Suprapubic skin (tissue), 4 donors: ENCODE measurements around the gene TMTC2. TPM values are rescaled to one million over a fixed set of nuclear protein-coding genes. Genes with fewer than 3 reads are reported as not detected.

Source experiments
- DNase-seq, 2 donors: peaks; one replicate each; pipeline ENCODE4 v3.0.0-alpha.2; 2019; ENCODE audit warnings: low spot score in 2 of 2
- H3K27ac ChIP-seq: fragments of 200-600 bp; sonication (generic); one replicate; pipeline ENCODE4 v1.5.1; 2019
- H3K27me3 ChIP-seq: fragments of 200-600 bp; sonication (generic); one replicate; pipeline ENCODE4 v1.5.1; 2019
- H3K36me3 ChIP-seq: fragments of 200-600 bp; sonication (generic); one replicate; pipeline ENCODE4 v1.5.1; 2019
- H3K4me1 ChIP-seq: fragments of 200-600 bp; sonication (generic); one replicate; pipeline ENCODE4 v1.5.1; 2019
- H3K4me3 ChIP-seq: fragments of 200-600 bp; sonication (generic); one replicate; pipeline ENCODE4 v1.5.1; 2019; ENCODE audit warnings: mild to moderate bottlenecking
- H3K9me3 ChIP-seq: fragments of 200-600 bp; sonication (generic); one replicate; pipeline ENCODE4 v1.5.1; 2019
- EP300 ChIP-seq: sonication (generic); formaldehyde crosslinking; IDR thresholded peaks from one replicate; pipeline ENCODE4 v1.6.1; 2017; ENCODE audit warnings: antibody characterized with exemption
- POLR2A ChIP-seq, 2 donors: fragments of 450-650 bp; IDR thresholded peaks; one replicate each; pipeline ENCODE4 v1.6.1; 2017; ENCODE audit warnings: antibody characterized with exemption in 2 of 2, mild to moderate bottlenecking in 2 of 2, moderate library complexity in 2 of 2
- POLR2AphosphoS5 ChIP-seq, 3 donors: sonication (generic); formaldehyde crosslinking; IDR thresholded peaks; one replicate each; pipeline ENCODE4 v1.6.1; 2017; ENCODE audit warnings: antibody characterized with exemption in 3 of 3
- WGBS: methylation state at CpG from one replicate; pipeline ENCODE4 v1.1.5; 2018; 5-methylcytosine and 5-hydroxymethylcytosine counted together
- total RNA-seq, 4 donors: library from RNA; depleted of rRNA; stranded (reverse); fragments of >200 nt; gene quantifications; one replicate each; pipeline ENCODE4 v1.1.0, GENCODE V29; 2016
- TF ChIP-seq, protein P1 (sequence below), 2 donors: fragments of 200-600 bp in 1 of 2; fragments of 450-650 bp in 1 of 2; sonication (generic) in 1 of 2; IDR thresholded peaks; one replicate each; pipeline ENCODE4 v1.5.1; 2016 to 2019; ENCODE audit warnings: antibody characterized with exemption in 2 of 2, mild to moderate bottlenecking in 1 of 2, moderate library complexity in 1 of 2

The TMTC2 gene
- total RNA-seq, 4 donors from 2014 or later = 16.7 to 21.1 (median 18.9) TPM

DNA sequence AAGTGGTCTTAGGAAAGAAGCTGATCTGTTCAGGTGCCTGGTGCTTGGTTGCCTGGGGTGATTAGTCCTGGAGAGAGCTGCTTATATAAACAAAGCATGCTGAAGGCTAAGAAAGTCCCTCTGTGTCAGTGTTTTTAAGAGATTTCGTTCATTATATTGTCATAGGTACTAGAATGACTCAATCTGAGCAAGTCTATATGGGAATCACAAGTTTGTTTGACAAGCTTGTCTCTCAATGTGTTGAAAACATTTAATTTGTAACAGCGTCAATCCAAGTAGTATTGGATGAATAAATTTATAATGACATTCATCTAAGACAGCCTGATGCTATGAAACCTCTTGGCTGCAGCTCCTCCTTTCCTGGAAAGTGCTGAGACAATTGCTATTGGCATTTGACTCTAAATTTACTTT is 256.3 kb downstream of the TMTC2 start:
- TF ChIP-seq, protein P1, sequence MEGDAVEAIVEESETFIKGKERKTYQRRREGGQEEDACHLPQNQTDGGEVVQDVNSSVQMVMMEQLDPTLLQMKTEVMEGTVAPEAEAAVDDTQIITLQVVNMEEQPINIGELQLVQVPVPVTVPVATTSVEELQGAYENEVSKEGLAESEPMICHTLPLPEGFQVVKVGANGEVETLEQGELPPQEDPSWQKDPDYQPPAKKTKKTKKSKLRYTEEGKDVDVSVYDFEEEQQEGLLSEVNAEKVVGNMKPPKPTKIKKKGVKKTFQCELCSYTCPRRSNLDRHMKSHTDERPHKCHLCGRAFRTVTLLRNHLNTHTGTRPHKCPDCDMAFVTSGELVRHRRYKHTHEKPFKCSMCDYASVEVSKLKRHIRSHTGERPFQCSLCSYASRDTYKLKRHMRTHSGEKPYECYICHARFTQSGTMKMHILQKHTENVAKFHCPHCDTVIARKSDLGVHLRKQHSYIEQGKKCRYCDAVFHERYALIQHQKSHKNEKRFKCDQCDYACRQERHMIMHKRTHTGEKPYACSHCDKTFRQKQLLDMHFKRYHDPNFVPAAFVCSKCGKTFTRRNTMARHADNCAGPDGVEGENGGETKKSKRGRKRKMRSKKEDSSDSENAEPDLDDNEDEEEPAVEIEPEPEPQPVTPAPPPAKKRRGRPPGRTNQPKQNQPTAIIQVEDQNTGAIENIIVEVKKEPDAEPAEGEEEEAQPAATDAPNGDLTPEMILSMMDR (IDR thresholded peaks at IDR 0.05) = no peak
- no peak for TF ChIP-seq EP300
- TF ChIP-seq POLR2AphosphoS5 (IDR thresholded peaks at IDR 0.05) = no peak
- no peak for TF ChIP-seq POLR2A (IDR thresholded peaks at IDR 0.05)
- WGBS = 44% methylated on average over 2 of the region's 2 CpGs
- no peak overlapping the region for H3K4me3 ChIP-seq
- no peaks in the 10 kb centered on the region for H3K27me3 ChIP-seq
- H3K4me1 ChIP-seq = no peaks in the 10 kb centered on the region
- no peaks in the 10 kb centered on the region for H3K36me3 ChIP-seq
- no peaks in the 10 kb centered on the region for H3K9me3 ChIP-seq
- no peak overlapping the region for H3K27ac ChIP-seq
- no peak for DNase-seq

DNA sequence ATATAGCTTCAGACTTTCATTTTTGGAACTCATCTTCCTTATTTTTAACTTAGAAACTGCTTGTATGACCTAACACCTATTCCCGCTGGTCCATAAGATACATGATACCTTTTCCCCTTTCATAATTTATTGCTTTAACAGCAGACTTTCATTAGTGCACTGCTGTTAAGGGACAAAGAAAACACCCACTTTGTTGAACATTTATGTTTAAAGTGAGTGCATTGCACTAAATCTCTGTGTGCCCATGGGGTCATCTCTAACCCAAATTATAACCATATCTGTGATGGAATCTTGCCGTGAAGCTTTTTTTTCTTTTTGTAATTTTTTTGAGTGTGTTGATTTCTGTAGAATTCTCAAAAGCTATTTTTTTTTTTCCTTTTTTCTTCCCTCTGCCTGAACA is 261.8 kb downstream of the TMTC2 start:
- Histone ChIP-seq H3K27ac (no peak overlapping the region), H3K4me1 (no peaks in the 10 kb centered on the region), H3K9me3 (no peaks in the 10 kb centered on the region), H3K36me3 (no peaks in the 10 kb centered on the region), H3K4me3 (no peak overlapping the region), H3K27me3 (no peaks in the 10 kb centered on the region)
- no peak for DNase-seq
- TF ChIP-seq, protein P1 (IDR thresholded peaks at IDR 0.05) = no peak
- TF ChIP-seq POLR2AphosphoS5 (IDR thresholded peaks at IDR 0.05) = no peak
- WGBS = 82% methylated on average over 2 of the region's 2 CpGs

DNA sequence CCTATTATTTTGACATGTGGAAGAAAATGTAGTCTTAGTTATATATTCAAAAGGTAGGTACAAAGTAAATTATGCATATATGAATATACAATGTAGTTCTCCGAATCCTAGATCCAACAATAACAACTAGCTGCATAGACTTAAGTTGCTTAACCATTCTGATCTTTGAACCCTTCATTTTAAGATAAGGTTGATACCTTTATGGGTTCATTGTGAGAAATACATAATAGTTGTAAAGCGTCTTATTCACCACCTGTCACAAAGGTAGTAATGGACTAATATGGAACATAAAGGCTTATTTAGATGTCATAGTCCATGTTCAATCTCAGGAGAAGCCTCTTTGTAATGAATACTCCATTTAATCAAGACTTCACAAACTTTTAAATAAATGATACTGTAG is 263.6 kb downstream of the TMTC2 start:
- Histone ChIP-seq H3K4me3 (no peak overlapping the region), H3K9me3 (no peaks in the 10 kb centered on the region), H3K4me1 (no peaks in the 10 kb centered on the region), H3K27me3 (no peaks in the 10 kb centered on the region), H3K27ac (no peak overlapping the region), H3K36me3 (no peaks in the 10 kb centered on the region)
- no peak for DNase-seq
- TF ChIP-seq, protein P1 (IDR thresholded peaks at IDR 0.05) = no peak
- 91% methylated on average over 2 of the region's 2 CpGs for WGBS

DNA sequence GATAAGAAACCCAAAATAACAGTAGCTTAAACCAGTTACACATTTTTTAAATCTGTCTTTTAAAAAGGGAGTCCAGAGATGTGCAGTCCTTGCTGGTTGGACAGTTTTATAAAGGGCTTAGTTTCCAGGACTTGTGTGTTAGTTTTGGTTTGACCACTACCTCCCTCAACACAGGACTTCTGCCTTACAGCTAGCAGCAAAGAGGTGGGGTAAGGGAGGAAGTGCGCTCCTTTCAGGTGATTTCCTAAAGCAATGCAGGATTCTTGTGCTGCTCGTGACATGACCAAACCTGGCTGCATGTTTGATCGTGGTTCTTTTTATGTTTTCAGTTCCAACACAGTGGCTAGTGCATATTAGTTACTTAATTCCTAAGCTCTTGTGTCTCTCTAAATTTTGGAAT is 266.2 kb downstream of the TMTC2 start:
- Histone ChIP-seq H3K27me3 (no peaks in the 10 kb centered on the region), H3K36me3 (no peaks in the 10 kb centered on the region), H3K27ac (no peak overlapping the region), H3K4me3 (no peak overlapping the region), H3K9me3 (no peaks in the 10 kb centered on the region), H3K4me1 (no peaks in the 10 kb centered on the region)
- no peak for TF ChIP-seq POLR2A (IDR thresholded peaks at IDR 0.05)
- TF ChIP-seq, protein P1 (IDR thresholded peaks at IDR 0.05) = no peak
- TF ChIP-seq EP300 = no peak
- DNase-seq = no peak
- WGBS = 63% methylated on average over 3 of the region's 3 CpGs

DNA sequence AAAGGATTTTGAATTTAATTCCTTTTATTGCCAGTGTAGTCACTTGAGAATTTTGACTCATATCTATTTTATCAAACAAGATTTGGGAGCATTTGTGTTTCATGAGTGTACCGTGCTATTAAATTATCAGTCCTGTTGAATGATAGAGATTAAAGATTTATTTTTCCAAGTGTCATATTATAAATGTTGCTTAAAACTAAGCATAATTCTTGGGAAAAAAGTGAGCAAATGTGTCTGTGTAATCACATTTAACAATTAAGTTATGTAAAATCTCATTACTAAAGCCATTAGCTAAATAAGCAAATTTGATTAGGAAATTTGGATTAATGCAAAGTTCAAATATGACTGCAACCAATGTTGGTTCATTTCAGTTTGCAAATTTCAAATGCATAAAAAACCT is 266.7 kb downstream of the TMTC2 start:
- TF ChIP-seq, protein P1 (IDR thresholded peaks at IDR 0.05) = no peak
- no peak for TF ChIP-seq POLR2AphosphoS5 (IDR thresholded peaks at IDR 0.05)
- TF ChIP-seq POLR2A (IDR thresholded peaks at IDR 0.05) = no peak
- no peak for TF ChIP-seq EP300
- DNase-seq = no peak
- Histone ChIP-seq H3K27me3 (no peaks in the 10 kb centered on the region), H3K4me1 (no peaks in the 10 kb centered on the region), H3K36me3 (no peaks in the 10 kb centered on the region), H3K4me3 (no peak overlapping the region), H3K27ac (no peak overlapping the region), H3K9me3 (no peaks in the 10 kb centered on the region)
- 77% methylated on average over 1 of the region's 1 CpG for WGBS
